IMR-90 (cell line): ENCODE measurements around the gene GRPR. TPM values are rescaled to one million over a fixed set of nuclear protein-coding genes. Genes with fewer than 3 reads are reported as not detected.
A peak's percentile ranks its signal among the peaks of the same experiment; 100 is the strongest.

Experiments
- ATAC-seq: fragments of 200-7000 bp; cut with Tn5 transposase; 2 replicates; pipeline ENCODE4 v1.9.1; 2020; ENCODE audit warnings: low read depth, mild to moderate bottlenecking, moderate library complexity
- BruUV-seq: library from RNA; stranded (reverse); fragments of 400-500 nt; replicated peaks from 2 replicates; lab custom pipeline; 2021; lab: Mats Ljungman, UMichigan
- CTCF ChIA-PET: fragments of 300-600 bp; formaldehyde crosslinking; extraction: SDS; loops from one replicate; lab custom pipeline; 2021; ENCODE audit warnings: antibody characterized with exemption; lab: Yijun Ruan, JAX
- POLR2A ChIA-PET: fragments of 300-600 bp; sonication (Branson Sonifier 250); formaldehyde crosslinking; loops from one replicate; lab custom pipeline; 2022; ENCODE audit warnings: antibody characterized with exemption; ENCODE audit not compliant: unreplicated experiment; lab: Charles Lee
- DNase-seq: peaks from one replicate; pipeline ENCODE4 v3.0.0; 2013
- H2AFZ ChIP-seq: replicated peaks from 2 replicates; pipeline ENCODE3; 2013; ENCODE audit warnings: low read length, mild to moderate bottlenecking; ENCODE audit not compliant: poor library complexity
- H2AK5ac ChIP-seq: 2 replicates; pipeline ENCODE4 v1.6.1; 2013; ENCODE audit warnings: low read depth, low read length, inconsistent platforms
- H2AK9ac ChIP-seq: replicated peaks from 2 replicates; pipeline ENCODE3; 2013; ENCODE audit warnings: mild to moderate bottlenecking, low read depth, low read length, moderate library complexity; ENCODE audit not compliant: poor library complexity
- H2BK120ac ChIP-seq: 2 replicates; pipeline ENCODE4 v1.6.1; 2013; ENCODE audit warnings: low read depth, low read length, inconsistent platforms
- H2BK15ac ChIP-seq: 3 replicates; pipeline ENCODE4 v1.6.1; 2013; ENCODE audit warnings: low read depth, low read length, inconsistent platforms
- H2BK20ac ChIP-seq: 2 replicates; pipeline ENCODE4 v1.6.1; 2013; ENCODE audit warnings: low read depth, mild to moderate bottlenecking, inconsistent platforms, low read length, moderate library complexity
- H2BK5ac ChIP-seq: 2 replicates; pipeline ENCODE4 v1.6.1; 2013; ENCODE audit warnings: mild to moderate bottlenecking, low read depth, low read length, inconsistent platforms; ENCODE audit not compliant: poor library complexity, severe bottlenecking
- H3K14ac ChIP-seq: replicated peaks from 2 replicates; pipeline ENCODE4 v1.6.1; 2013; ENCODE audit warnings: low read depth, low read length, inconsistent platforms
- H3K18ac ChIP-seq: 2 replicates; pipeline ENCODE4 v1.6.1; 2013; ENCODE audit warnings: low read depth, low read length, control low read depth
- H3K23ac ChIP-seq: 2 replicates; pipeline ENCODE4 v1.6.1; 2013; ENCODE audit warnings: low read depth, low read length, inconsistent platforms
- H3K27ac ChIP-seq: 2 replicates; pipeline ENCODE4 v1.5.1; 2013; ENCODE audit warnings: mild to moderate bottlenecking, control low read depth, low read length; ENCODE audit not compliant: insufficient read depth
- H3K27me3 ChIP-seq: 2 replicates; pipeline ENCODE4 v1.6.1; 2013; ENCODE audit warnings: low read length; ENCODE audit not compliant: control insufficient read depth, insufficient read depth
- H3K36me3 ChIP-seq: 2 replicates; pipeline ENCODE4 v1.6.1; 2013; ENCODE audit warnings: low read length, mixed read lengths; ENCODE audit not compliant: control insufficient read depth, insufficient read depth
- H3K4ac ChIP-seq: 2 replicates; pipeline ENCODE4 v1.6.1; 2013; ENCODE audit warnings: low read depth, low read length, inconsistent platforms
- H3K4me1 ChIP-seq: 2 replicates; pipeline ENCODE4 v1.6.1; 2013; ENCODE audit warnings: low read length, mixed read lengths; ENCODE audit not compliant: control insufficient read depth, insufficient read depth
- H3K4me2 ChIP-seq: 2 replicates; pipeline ENCODE4 v1.6.1; 2013; ENCODE audit warnings: low read depth, mild to moderate bottlenecking, control low read depth, low read length, moderate library complexity
- H3K4me3 ChIP-seq: 2 replicates; pipeline ENCODE4 v1.5.1; 2013; ENCODE audit warnings: low read depth, mild to moderate bottlenecking, control low read depth, low read length, moderate library complexity; ENCODE audit not compliant: insufficient read depth
- H3K56ac ChIP-seq: 2 replicates; pipeline ENCODE4 v1.6.1; 2013; ENCODE audit warnings: low read length, inconsistent platforms; ENCODE audit not compliant: insufficient read depth; ENCODE audit errors: extremely low read depth
- H3K79me1 ChIP-seq, 2 experiments: 2 replicates each; pipeline ENCODE4 v1.6.1; 2013; ENCODE audit warnings: low read length in 2 of 2, inconsistent platforms in 1 of 2, low read depth in 1 of 2
- H3K9ac ChIP-seq: 2 replicates; pipeline ENCODE4 v1.6.1; 2013; ENCODE audit warnings: low read depth, low read length, control low read depth
- H3K9me1 ChIP-seq: 2 replicates; pipeline ENCODE4 v1.6.1; 2013; ENCODE audit warnings: low read length, inconsistent platforms; ENCODE audit not compliant: insufficient read depth
- H3K9me3 ChIP-seq: 2 replicates; pipeline ENCODE4 v1.6.1; 2013; ENCODE audit warnings: low read length; ENCODE audit not compliant: control insufficient read depth, insufficient read depth
- H4K20me1 ChIP-seq: 2 replicates; pipeline ENCODE4 v1.6.1; 2013; ENCODE audit warnings: low read length, inconsistent platforms; ENCODE audit not compliant: insufficient read depth
- H4K5ac ChIP-seq: 2 replicates; pipeline ENCODE4 v1.6.1; 2013; ENCODE audit warnings: mild to moderate bottlenecking, low read depth, low read length, control low read depth
- H4K8ac ChIP-seq, 2 experiments: 2 replicates each; pipeline ENCODE4 v1.6.1; 2013; ENCODE audit warnings: low read depth in 2 of 2, low read length in 2 of 2, control low read depth in 1 of 2, inconsistent platforms in 1 of 2
- H4K91ac ChIP-seq: 2 replicates; pipeline ENCODE4 v1.6.1; 2013; ENCODE audit warnings: low read depth, low read length, inconsistent platforms; ENCODE audit not compliant: insufficient read depth
- NFE2L2 ChIP-seq: fragments of 150-350 bp; IDR thresholded peaks from 2 replicates; pipeline ENCODE4 v1.6.1; 2016; ENCODE audit warnings: low read depth, mild to moderate bottlenecking, low read length
- RAD21 ChIP-seq: IDR thresholded peaks from 2 replicates; pipeline ENCODE4 v1.6.1; 2012; ENCODE audit warnings: low read length, improper control_type of control experiment
- RCOR1 ChIP-seq: IDR thresholded peaks from 2 replicates; pipeline ENCODE4 v1.6.1; 2012; ENCODE audit warnings: mild to moderate bottlenecking, low read length, improper control_type of control experiment; ENCODE audit not compliant: insufficient replicate concordance
- SMC3 ChIP-seq: fragments of 150-350 bp; IDR thresholded peaks from 2 replicates; pipeline ENCODE4 v1.6.1; 2016; ENCODE audit warnings: low read depth, mild to moderate bottlenecking, antibody characterized with exemption, low read length, moderate library complexity
- WGBS, 2 experiments: methylation state at CpG; one replicate each; pipeline versions ENCODE4 v1.1.5 to v1.1.7; 2013; ENCODE audit warnings: missing lambda C conversion rate in 2 of 2; ENCODE audit not compliant: insufficient read length in 1 of 2; ENCODE audit errors: extremely low coverage in 2 of 2; 5-methylcytosine and 5-hydroxymethylcytosine counted together
- dilution Hi-C: fragments of 300-500 bp; cut with HindIII; formaldehyde crosslinking; loops from one replicate; pipeline ENCODE4 v1.14.3; 2018; ENCODE audit warnings: low sequenced_read_pairs; ENCODE audit not compliant: unreplicated experiment
- in situ Hi-C: fragments of 300-500 bp; cut with MboI; formaldehyde crosslinking; loops from 3 replicates; pipeline ENCODE4 v1.14.3; 2019; ENCODE audit warnings: low sequenced_read_pairs, inconsistent platforms, mixed read lengths
- intact Hi-C: fragments of 100-400 bp; cut with micrococcal nuclease; formaldehyde crosslinking; loops from 2 replicates; pipeline ENCODE4 v1.10.0; 2022
- polyA plus RNA-seq, 3 experiments: library from polyadenylated mRNA; depleted of rRNA; stranded (reverse); fragments of >200 nt; gene quantifications; 2 replicates each; pipeline ENCODE4 v1.2.3, GENCODE V29; 2012; ENCODE audit warnings: low replicate concordance in 1 of 3
- total RNA-seq: library from RNA; depleted of rRNA; stranded (reverse); fragments of >200 nt; gene quantifications from 2 replicates; pipeline ENCODE4 v1.2.3, GENCODE V29; 2012

The GRPR gene
- total and polyA plus RNA-seq, 2 of the 4 experiments (the other 2 are of a cell fraction): 9.2 to 13.6 TPM

GRCh38 chrX:16119353-16120220 lies 3.8 kb upstream of the GRPR start (continued):
- TF ChIP-seq RAD21 (no peak), SMC3 (no peak)

GRCh38 chrX:16120431-16120830 lies 2.9 kb upstream of the GRPR start:
- Histone ChIP-seq H4K5ac (no peak overlapping the region), H3K18ac (no peak overlapping the region), H3K27me3 (no peaks in the 10 kb centered on the region; the same call in 1 of the 2 replicates), H2BK20ac (0 out of 2 replicates have a peak overlapping the region, but pooled peaks have one; percentile 24), H3K4ac (no peak overlapping the region), H2BK120ac (peak overlapping the region; percentile 10; the same call in 1 of the 2 replicates), H3K9me1 (no peaks in the 10 kb centered on the region), H3K23ac (no peak overlapping the region), H2BK15ac (no peak overlapping the region), H2AK5ac (no peak overlapping the region), H4K91ac (no peak overlapping the region), H4K8ac (no peak overlapping the region), H3K14ac (0 out of 2 replicates have a peak overlapping the region, but pooled peaks have one; percentile 21), H3K9me3 (peaks cover 3% of the 10 kb centered on the region; the same call in 1 of the 2 replicates), H2BK5ac (no peak overlapping the region), H3K79me1 (peaks cover 0 to 6% of the 10 kb centered on the region in 2 experiments; a peak in 2 of 4 replicates), H3K4me1 (no peaks in the 10 kb centered on the region), H3K4me3 (no peak overlapping the region), H4K20me1 (no peaks in the 10 kb centered on the region), H3K56ac (no peak overlapping the region), H3K9ac (no peak overlapping the region), H3K36me3 (no peaks in the 10 kb centered on the region), H3K4me2 (no peak overlapping the region), H3K27ac (no peak overlapping the region), H2AFZ (no peak overlapping the region), H2AK9ac (no peak overlapping the region)
- dilution Hi-C loops: no loop called here
- ATAC-seq: no peak
- CTCF ChIA-PET: interaction anchor here (1.9 kb wide), 1 partner anchor 190 kb away, joined by 6 read pairs; no protein-coding TSS in a partner anchor
- TF ChIP-seq RCOR1 (no peak), NFE2L2 (peak; percentile 91)
- intact Hi-C loops: loop anchor here (5.0 to 10.0 kb wide), 2 partner anchors 184 to 188 kb away; no protein-coding TSS in a partner anchor
- no CpG with 5 or more reads among the region's 3 CpGs for WGBS, 2 experiments
- DNase-seq: no peak
- in situ Hi-C loops: loop anchor here (10.0 kb wide), 2 partner anchors 314 to 544 kb away; no protein-coding TSS in a partner anchor
- POLR2A ChIA-PET: no interaction called here
- no TSS peak for BruUV-seq
